Loucy (cell line): ENCODE data around the gene IKZF5.

Source experiments
- EZH2phosphoT487 ChIP-seq: fragments of 200-600 bp; IDR thresholded peaks from 2 replicates; pipeline ENCODE4 v1.6.1; 2018; ENCODE audit warnings: antibody characterized with exemption, mild to moderate bottlenecking, moderate library complexity, borderline replicate concordance
- TF ChIP-seq, protein P1 (sequence below): fragments of 200-600 bp; sonication (generic); conservative IDR thresholded peaks from 2 replicates; pipeline ENCODE4 v1.5.1; 2014; ENCODE audit warnings: mild to moderate bottlenecking, antibody characterized with exemption, low read length

DNA sequence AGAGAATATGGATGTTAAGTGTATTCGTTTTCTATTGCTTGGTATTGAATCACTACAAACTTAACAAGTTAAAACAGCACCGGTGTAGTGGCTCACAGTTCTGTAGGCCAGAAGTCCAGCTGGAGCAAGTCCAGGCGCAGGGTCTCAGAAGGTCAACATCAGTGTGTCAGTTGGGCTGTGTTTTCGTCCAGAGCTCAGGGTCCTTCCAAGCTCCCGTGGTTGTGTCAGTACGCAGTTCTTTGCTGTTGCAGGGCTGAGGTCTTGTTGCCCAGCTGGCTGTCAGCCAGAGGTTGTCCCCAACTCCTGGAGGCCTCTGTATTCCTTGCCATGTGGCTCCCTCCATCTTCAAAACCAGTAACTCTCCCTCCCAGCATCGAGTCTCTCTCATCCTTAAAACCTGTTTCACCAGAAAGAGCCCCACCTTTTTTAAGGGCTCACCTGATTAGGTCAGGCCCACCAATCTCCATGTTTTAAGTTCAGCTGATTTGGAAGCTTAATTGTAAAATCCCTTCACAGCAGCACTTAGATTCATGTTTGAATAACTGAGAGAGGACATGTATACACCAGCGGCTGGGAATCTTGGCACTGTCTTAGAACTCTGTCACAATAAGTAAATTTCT, 27.0 kb upstream of the IKZF5 start:
- TF ChIP-seq, protein P1, sequence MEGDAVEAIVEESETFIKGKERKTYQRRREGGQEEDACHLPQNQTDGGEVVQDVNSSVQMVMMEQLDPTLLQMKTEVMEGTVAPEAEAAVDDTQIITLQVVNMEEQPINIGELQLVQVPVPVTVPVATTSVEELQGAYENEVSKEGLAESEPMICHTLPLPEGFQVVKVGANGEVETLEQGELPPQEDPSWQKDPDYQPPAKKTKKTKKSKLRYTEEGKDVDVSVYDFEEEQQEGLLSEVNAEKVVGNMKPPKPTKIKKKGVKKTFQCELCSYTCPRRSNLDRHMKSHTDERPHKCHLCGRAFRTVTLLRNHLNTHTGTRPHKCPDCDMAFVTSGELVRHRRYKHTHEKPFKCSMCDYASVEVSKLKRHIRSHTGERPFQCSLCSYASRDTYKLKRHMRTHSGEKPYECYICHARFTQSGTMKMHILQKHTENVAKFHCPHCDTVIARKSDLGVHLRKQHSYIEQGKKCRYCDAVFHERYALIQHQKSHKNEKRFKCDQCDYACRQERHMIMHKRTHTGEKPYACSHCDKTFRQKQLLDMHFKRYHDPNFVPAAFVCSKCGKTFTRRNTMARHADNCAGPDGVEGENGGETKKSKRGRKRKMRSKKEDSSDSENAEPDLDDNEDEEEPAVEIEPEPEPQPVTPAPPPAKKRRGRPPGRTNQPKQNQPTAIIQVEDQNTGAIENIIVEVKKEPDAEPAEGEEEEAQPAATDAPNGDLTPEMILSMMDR: no peak
- no peak for TF ChIP-seq EZH2phosphoT487
